ENCODE results near the gene PLEKHA4. TPM values are rescaled to one million over a fixed set of nuclear protein-coding genes. Genes with fewer than 3 reads are reported as not detected.

Gene PLEKHA4
- total RNA-seq, 4 donors from 2014 or later = 2.6 to 34.4 (median 10.3) TPM

DNA sequence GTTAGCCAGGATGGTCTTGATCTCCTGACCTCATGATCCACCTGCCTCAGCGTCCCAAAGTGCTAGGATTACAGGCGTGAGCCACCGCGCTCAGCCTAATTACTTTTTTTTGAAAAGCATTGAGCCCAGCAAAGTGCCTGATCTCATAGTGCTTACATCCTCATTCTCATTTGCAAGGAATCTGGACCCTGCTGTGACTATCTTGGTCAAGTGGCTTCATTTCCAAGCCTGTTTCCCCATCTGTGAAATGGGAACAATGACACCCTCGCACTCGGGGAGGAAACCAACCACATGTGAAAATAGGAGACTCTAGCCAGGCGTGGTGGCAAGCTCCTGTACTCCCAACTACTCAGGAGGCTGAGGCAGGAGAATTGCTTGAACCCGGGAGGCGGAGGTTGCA is 1.6 kb upstream of the PLEKHA4 start:
- DNase-seq = no peak
- WGBS, 2 donors (ENCODE audit: low coverage in 1 of 2) = 94 to 95% methylated on average over 4 to 9 of the region's 9 CpGs
- TF ChIP-seq, protein P1, sequence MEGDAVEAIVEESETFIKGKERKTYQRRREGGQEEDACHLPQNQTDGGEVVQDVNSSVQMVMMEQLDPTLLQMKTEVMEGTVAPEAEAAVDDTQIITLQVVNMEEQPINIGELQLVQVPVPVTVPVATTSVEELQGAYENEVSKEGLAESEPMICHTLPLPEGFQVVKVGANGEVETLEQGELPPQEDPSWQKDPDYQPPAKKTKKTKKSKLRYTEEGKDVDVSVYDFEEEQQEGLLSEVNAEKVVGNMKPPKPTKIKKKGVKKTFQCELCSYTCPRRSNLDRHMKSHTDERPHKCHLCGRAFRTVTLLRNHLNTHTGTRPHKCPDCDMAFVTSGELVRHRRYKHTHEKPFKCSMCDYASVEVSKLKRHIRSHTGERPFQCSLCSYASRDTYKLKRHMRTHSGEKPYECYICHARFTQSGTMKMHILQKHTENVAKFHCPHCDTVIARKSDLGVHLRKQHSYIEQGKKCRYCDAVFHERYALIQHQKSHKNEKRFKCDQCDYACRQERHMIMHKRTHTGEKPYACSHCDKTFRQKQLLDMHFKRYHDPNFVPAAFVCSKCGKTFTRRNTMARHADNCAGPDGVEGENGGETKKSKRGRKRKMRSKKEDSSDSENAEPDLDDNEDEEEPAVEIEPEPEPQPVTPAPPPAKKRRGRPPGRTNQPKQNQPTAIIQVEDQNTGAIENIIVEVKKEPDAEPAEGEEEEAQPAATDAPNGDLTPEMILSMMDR (IDR thresholded peaks at IDR 0.05) = no peak
- no peak for TF ChIP-seq EP300 (IDR thresholded peaks at IDR 0.05; ENCODE audit: low read depth)
- no peak for TF ChIP-seq POLR2A (IDR thresholded peaks at IDR 0.05)
- TF ChIP-seq POLR2AphosphoS5 (IDR thresholded peaks at IDR 0.05) = no peak
- intact Hi-C loops (cut with DNase I; ENCODE audit: low total_unique reads) = loop anchor here (10.0 kb wide), 1 partner anchor 95 kb away; the partner anchor contains the start of gene FTL
- H3K27me3 ChIP-seq = no peaks in the 10 kb centered on the region
- H3K4me1 ChIP-seq = peaks cover 18 to 46% (median 39%) of the 10 kb centered on the region in 4 donors
- in situ Hi-C loops (cut with MboI; ENCODE audit: low pct_ligation_motif_present in 1 of 4, low pct_unique_long_range_greater_than_20kb in 1 of 4, low sequenced_read_pairs in 3 of 4) = loop anchor here in 2 of 4 donors (10.0 to 25.0 kb wide), 2 partner anchors 85 to 92 kb away; partner anchors contain the start of genes BAX (in 2 of the 2) and FTL (in 1 of the 2)
- peaks cover 0 to 14% (median 0%) of the 10 kb centered on the region in 4 donors for H3K36me3 ChIP-seq
- no peaks in the 10 kb centered on the region for H3K9me3 ChIP-seq
- no peak overlapping the region for H3K27ac ChIP-seq
- H3K4me3 ChIP-seq = no peak overlapping the region

DNA sequence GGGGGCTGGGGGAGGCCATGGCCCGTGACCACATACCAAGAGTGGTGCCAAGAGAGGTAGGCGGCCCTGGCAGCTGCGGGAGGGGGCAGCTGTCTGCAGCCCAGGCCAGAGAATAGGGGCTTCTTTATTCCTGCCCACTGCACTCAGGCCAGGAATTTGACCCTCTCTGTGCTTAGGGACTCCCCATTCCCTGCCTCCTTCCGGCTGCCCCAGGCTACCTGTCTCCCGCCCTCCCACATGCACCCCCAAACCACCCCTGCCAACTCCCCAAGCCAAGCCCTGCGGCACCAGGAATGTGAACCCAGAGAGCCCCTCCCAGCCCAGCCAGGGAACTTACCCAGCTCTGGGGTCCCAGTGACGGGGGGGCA is 687 bp downstream of the PLEKHA4 start:
- Histone ChIP-seq H3K4me1 (peaks cover 5 to 26% (median 19%) of the 10 kb centered on the region in 4 donors), H3K36me3 (no peaks in the 10 kb centered on the region), H3K27ac (peak overlapping the region; percentile 74 to 84 (median 81)), H3K4me3 (peak overlapping the region; percentile 9 to 36 (median 16)), H3K27me3 (no peaks in the 10 kb centered on the region), H3K9me3 (no peaks in the 10 kb centered on the region)
- 44% methylated on average over 7 of the region's 7 CpGs; no CpG with 5 or more reads in 1 of the 2 donors for WGBS, 2 donors (ENCODE audit: low coverage in 1 of 2)
- in situ Hi-C loops (cut with MboI; ENCODE audit: low pct_ligation_motif_present in 1 of 4, low pct_unique_long_range_greater_than_20kb in 1 of 4, low sequenced_read_pairs in 3 of 4) = loop anchor here in 1 of 4 donors (25.0 kb wide), 1 partner anchor 95 kb away; the partner anchor contains the start of genes BAX and FTL
- no peak for TF ChIP-seq POLR2A (IDR thresholded peaks at IDR 0.05)
- TF ChIP-seq EP300 (IDR thresholded peaks at IDR 0.05; ENCODE audit: low read depth) = no peak
- TF ChIP-seq, protein P1 (IDR thresholded peaks at IDR 0.05) = no peak
- intact Hi-C loops (cut with DNase I; ENCODE audit: low total_unique reads) = no loop called here
- no peak for DNase-seq

DNA sequence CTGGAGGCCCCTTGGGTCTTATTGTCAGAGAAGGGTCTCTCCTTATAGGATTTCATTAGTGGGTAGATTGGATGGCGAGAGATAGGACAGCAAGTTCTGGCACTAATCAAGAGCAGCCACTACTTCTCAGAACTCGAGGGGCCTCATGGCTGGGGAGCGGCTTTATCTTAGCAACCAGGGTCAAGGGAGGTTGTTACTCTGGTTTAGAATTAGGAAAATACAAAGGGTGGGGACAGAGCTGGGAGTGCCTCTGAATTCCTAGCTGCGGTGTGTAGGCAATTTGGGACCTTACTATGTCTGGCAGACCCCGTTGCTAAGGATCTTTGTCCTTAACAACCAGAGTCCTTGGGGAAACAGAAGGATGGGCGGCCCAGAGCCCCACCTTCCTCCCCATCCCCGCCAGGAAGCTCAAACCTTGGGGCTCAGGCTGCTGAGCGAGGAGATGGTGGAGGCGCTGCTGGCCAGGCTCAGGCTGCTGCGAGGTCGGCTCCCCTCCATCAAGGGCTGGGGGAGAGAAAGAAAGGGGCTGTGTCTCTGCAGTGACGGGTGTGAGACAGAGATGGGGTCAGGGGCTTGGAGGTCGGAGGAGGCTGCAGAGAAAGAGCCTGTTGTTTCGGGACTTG is 1.2 kb downstream of the PLEKHA4 start:
- DNase-seq = no peak
- TF ChIP-seq POLR2AphosphoS5 (IDR thresholded peaks at IDR 0.05) = no peak
- Histone ChIP-seq H3K27me3 (no peaks in the 10 kb centered on the region), H3K4me1 (peaks cover 5 to 26% (median 19%) of the 10 kb centered on the region in 4 donors), H3K9me3 (no peaks in the 10 kb centered on the region), H3K27ac (peak overlapping the region; percentile 74 to 84 (median 81)), H3K4me3 (peak overlapping the region; percentile 9 to 36 (median 16)), H3K36me3 (no peaks in the 10 kb centered on the region)
- intact Hi-C loops (cut with DNase I; ENCODE audit: low total_unique reads) (no loop called here), in situ Hi-C loops (cut with MboI; ENCODE audit: low pct_ligation_motif_present in 1 of 4, low pct_unique_long_range_greater_than_20kb in 1 of 4, low sequenced_read_pairs in 3 of 4) (loop anchor here in 1 of 4 donors (25.0 kb wide), 1 partner anchor 95 kb away; the partner anchor contains the start of genes BAX and FTL)
- 36% methylated on average over 14 of the region's 14 CpGs; no CpG with 5 or more reads in 1 of the 2 donors for WGBS, 2 donors (ENCODE audit: low coverage in 1 of 2)

DNA sequence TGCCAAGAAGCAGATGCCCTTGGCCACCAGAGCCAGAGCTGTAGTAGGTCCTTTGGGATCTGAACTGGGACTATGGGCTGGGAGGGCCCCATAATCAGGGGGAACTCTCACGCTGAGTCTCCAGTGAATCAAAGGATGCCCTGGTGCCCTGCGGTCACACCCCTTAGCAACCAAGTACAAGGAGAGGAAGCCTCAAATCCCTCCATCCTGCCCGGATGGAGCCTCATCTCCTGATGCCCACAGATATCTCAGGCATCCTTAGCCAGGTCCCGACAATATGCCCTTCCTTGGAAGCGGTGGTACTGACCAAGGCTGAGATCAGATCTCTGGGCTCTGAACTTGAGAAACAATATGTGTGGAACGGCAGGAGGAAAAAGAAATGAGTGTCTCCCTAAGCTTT is 1.7 kb downstream of the PLEKHA4 start:
- in situ Hi-C loops (cut with MboI; ENCODE audit: low pct_ligation_motif_present in 1 of 4, low pct_unique_long_range_greater_than_20kb in 1 of 4, low sequenced_read_pairs in 3 of 4) (loop anchor here in 1 of 4 donors (25.0 kb wide), 1 partner anchor 96 kb away; the partner anchor contains the start of genes BAX and FTL), intact Hi-C loops (cut with DNase I; ENCODE audit: low total_unique reads) (no loop called here)
- Histone ChIP-seq H3K36me3 (no peaks in the 10 kb centered on the region), H3K4me3 (no peak overlapping the region), H3K4me1 (peaks cover 5 to 26% (median 17%) of the 10 kb centered on the region in 4 donors), H3K27ac (peak overlapping the region in 1 of 4 donors; percentile 84), H3K27me3 (no peaks in the 10 kb centered on the region), H3K9me3 (no peaks in the 10 kb centered on the region)
- TF ChIP-seq POLR2A (IDR thresholded peaks at IDR 0.05) = no peak
- no peak for TF ChIP-seq POLR2AphosphoS5 (IDR thresholded peaks at IDR 0.05)
- TF ChIP-seq, protein P1 (IDR thresholded peaks at IDR 0.05) = no peak
- no peak for TF ChIP-seq EP300 (IDR thresholded peaks at IDR 0.05; ENCODE audit: low read depth)
- DNase-seq = no peak
- WGBS, 2 donors (ENCODE audit: low coverage in 1 of 2) = 32 to 48% methylated on average over 4 to 6 of the region's 6 CpGs

Measured in transverse colon (tissue), 4 donors.